ENCODE results near the gene VIPR2.

The VIPR2 gene

GRCh38 chr7:159130820-159131219 is 13.8 kb downstream of the VIPR2 start:
- no peak for TF ChIP-seq CTCF (IDR thresholded peaks at IDR 0.05)
- H3K4me3 ChIP-seq = no peak overlapping the region
- peak; percentile 47 for DNase-seq (ENCODE audit: low spot score)
- no peak overlapping the region for H3K27ac ChIP-seq

GRCh38 chr7:159130199-159130775 is 14.4 kb downstream of the VIPR2 start:
- TF ChIP-seq CTCF (IDR thresholded peaks at IDR 0.05) = no peak
- DNase-seq (ENCODE audit: low spot score) = peak; percentile 29
- Histone ChIP-seq H3K4me3 (no peak overlapping the region), H3K27ac (no peak overlapping the region)

- Histone ChIP-seq H3K27ac (no peak overlapping the region), H3K4me3 (no peak overlapping the region)
- TF ChIP-seq CTCF (IDR thresholded peaks at IDR 0.05) = no peak
- DNase-seq (ENCODE audit: low spot score) = peak; percentile 62
Measured at GRCh38 chr7:159128767-159129166, 15.9 kb downstream of the VIPR2 start.

- peak; percentile 29 for DNase-seq (ENCODE audit: low spot score)
- Histone ChIP-seq H3K27ac (no peak overlapping the region), H3K4me3 (no peak overlapping the region)
- TF ChIP-seq CTCF (IDR thresholded peaks at IDR 0.05) = no peak
Measured at GRCh38 chr7:159127691-159128642, 16.7 kb downstream of the VIPR2 start.

GRCh38 chr7:159126311-159127260 is 18.1 kb downstream of the VIPR2 start:
- Histone ChIP-seq H3K27ac (no peak overlapping the region), H3K4me3 (no peak overlapping the region)
- peak; percentile 56 for DNase-seq (ENCODE audit: low spot score)
- no peak for TF ChIP-seq CTCF (IDR thresholded peaks at IDR 0.05)

GRCh38 chr7:159125955-159126270 is 18.8 kb downstream of the VIPR2 start:
- TF ChIP-seq CTCF (IDR thresholded peaks at IDR 0.05) = no peak

More at GRCh38 chr7:159125955-159126270, 18.8 kb downstream of the VIPR2 start:
- Histone ChIP-seq H3K27ac (no peak overlapping the region), H3K4me3 (no peak overlapping the region)
- no peak for DNase-seq (ENCODE audit: low spot score)

Data from coronary artery (tissue), 2 donors.